ENCODE results near the gene DLG4. TPM values are rescaled to one million over a fixed set of nuclear protein-coding genes. Genes with fewer than 3 reads are reported as not detected.

DLG4 gene
- total RNA-seq (2021), result 38.2 and 38.3 TPM in 2 replicates
- long read RNA-seq, result 0 reads

GRCh38 chr17:7219812-7220592 lies at the start of gene DLG4, which contains the start of gene ACADVL:
Gene DLG4, minus strand, starts transcription at chr17:7219836.
Gene ACADVL, plus strand, starts transcription at chr17:7219938. Its CDS starts 47 bp downstream, at chr17:7219985.
- no peaks in the 10 kb centered on the region for H3K27me3 ChIP-seq (ENCODE audit: insufficient read depth, low read length)
- H3K14ac ChIP-seq (ENCODE audit: insufficient read depth, low read length), result peak within 1 kb of the TSS; percentile 46; the same call in 1 of the 2 replicates
- WGBS (ENCODE audit: extremely low coverage, insufficient read length, low lambda C conversion rate), result no CpG with 5 or more reads among the region's 63 CpGs
- H3K4me1 ChIP-seq (ENCODE audit: insufficient read depth, low read length), result no peaks in the 10 kb centered on the region; the same call in 1 of the 2 replicates
- no peak within 1 kb of the TSS for H2AK5ac ChIP-seq (ENCODE audit: insufficient read length, low read length)
- H3K4me3 Mint-ChIP-seq, result peak within 1 kb of the TSS; percentile 95 to 97
- H2BK20ac ChIP-seq (ENCODE audit: low read depth, low read length, poor library complexity, severe bottlenecking), result no peak within 1 kb of the TSS
- no peaks in the 10 kb centered on the region; a peak in 1 of 5 replicates for H3K9me3 Mint-ChIP-seq
- no peak within 1 kb of the TSS for H4K5ac ChIP-seq (ENCODE audit: insufficient read length, low read depth, low read length)
- H3K9ac ChIP-seq (ENCODE audit: extremely low read depth, insufficient read length, low read length), result peak within 1 kb of the TSS; percentile 52
- no peak within 1 kb of the TSS for H2BK120ac ChIP-seq (ENCODE audit: low read depth, low read length, poor library complexity, severe bottlenecking)
- peaks cover 15 to 46% (median 38%) of the 10 kb centered on the region in 3 experiments; a peak in 6 of 7 replicates for H3K36me3 Mint-ChIP-seq (ENCODE audit: insufficient read depth in 1 of 3, low read depth in 3 of 3)
- H3K18ac ChIP-seq (ENCODE audit: insufficient read length, low read depth, low read length), result peak within 1 kb of the TSS; percentile 27
- peaks cover 1% of the 10 kb centered on the region; the same call in 1 of the 2 replicates for H3K27me3 Mint-ChIP-seq (ENCODE audit: low read depth)
- H3K23ac ChIP-seq (ENCODE audit: insufficient read length, low read depth, low read length), result no peak within 1 kb of the TSS
- no peak within 1 kb of the TSS for H4K8ac ChIP-seq (replicated peaks; ENCODE audit: insufficient read length, low read depth, low read length)
- H2BK15ac ChIP-seq (ENCODE audit: low read depth, low read length), result no peak within 1 kb of the TSS
- peaks cover 51 to 52% of the 10 kb centered on the region in 2 experiments for H3K4me1 Mint-ChIP-seq
- H2AFZ ChIP-seq (ENCODE audit: low read length), result no peak within 1 kb of the TSS
- H3K79me2 ChIP-seq (ENCODE audit: insufficient read depth, low read length), result no peaks in the 10 kb centered on the region
- no peak within 1 kb of the TSS for H4K91ac ChIP-seq (ENCODE audit: insufficient read length, low read depth, low read length)
- no peak for TF ChIP-seq CTCF (conservative IDR thresholded peaks at IDR 0.05)
- H3K23me2 ChIP-seq (ENCODE audit: insufficient read length, low read depth, low read length, poor library complexity, severe bottlenecking), result peaks cover 21% of the 10 kb centered on the region
- H3K27ac Mint-ChIP-seq, result peak within 1 kb of the TSS; percentile 57 to 98 (median 66); a peak in 6 of 7 replicates
- no peaks in the 10 kb centered on the region for H4K20me1 ChIP-seq (ENCODE audit: control insufficient read depth, insufficient read depth, insufficient read length)
- no peak within 1 kb of the TSS for H3K56ac ChIP-seq (ENCODE audit: insufficient read length, low read depth, low read length)
- H3K4me2 ChIP-seq (ENCODE audit: insufficient read depth, insufficient read length, low read length), result peak within 1 kb of the TSS; percentile 84
- H3K79me1 ChIP-seq (ENCODE audit: insufficient read depth, low read depth, low read length, poor library complexity, severe bottlenecking), result no peaks in the 10 kb centered on the region
- no peak within 1 kb of the TSS for H3K4ac ChIP-seq (ENCODE audit: low read depth, low read length)
- no peaks in the 10 kb centered on the region for H3K9me3 ChIP-seq (ENCODE audit: control insufficient read depth, low read depth, low read length)
- H3T11ph ChIP-seq (ENCODE audit: low read length), result no peak within 1 kb of the TSS
- no peak within 1 kb of the TSS for H3K27ac ChIP-seq (ENCODE audit: insufficient read length, low read depth, low read length)
- no peak within 1 kb of the TSS for H2BK5ac ChIP-seq (ENCODE audit: insufficient read length, low read length)
- no peak within 1 kb of the TSS for H2BK12ac ChIP-seq (ENCODE audit: insufficient read length, low read depth, low read length)
- peak; percentile 90 for DNase-seq

All from H9 (cell line).